Measurements from ENCODE around the gene CXCR5. TPM values are rescaled to one million over a fixed set of nuclear protein-coding genes. Genes with fewer than 3 reads are reported as not detected.
A peak's percentile ranks its signal among the peaks of the same experiment; 100 is the strongest.

Gene CXCR5
- polyA plus RNA-seq, 1 donor (not counting 4 experiments of a cell fraction or from before 2014, with no cell fraction given) = not detected

DNA sequence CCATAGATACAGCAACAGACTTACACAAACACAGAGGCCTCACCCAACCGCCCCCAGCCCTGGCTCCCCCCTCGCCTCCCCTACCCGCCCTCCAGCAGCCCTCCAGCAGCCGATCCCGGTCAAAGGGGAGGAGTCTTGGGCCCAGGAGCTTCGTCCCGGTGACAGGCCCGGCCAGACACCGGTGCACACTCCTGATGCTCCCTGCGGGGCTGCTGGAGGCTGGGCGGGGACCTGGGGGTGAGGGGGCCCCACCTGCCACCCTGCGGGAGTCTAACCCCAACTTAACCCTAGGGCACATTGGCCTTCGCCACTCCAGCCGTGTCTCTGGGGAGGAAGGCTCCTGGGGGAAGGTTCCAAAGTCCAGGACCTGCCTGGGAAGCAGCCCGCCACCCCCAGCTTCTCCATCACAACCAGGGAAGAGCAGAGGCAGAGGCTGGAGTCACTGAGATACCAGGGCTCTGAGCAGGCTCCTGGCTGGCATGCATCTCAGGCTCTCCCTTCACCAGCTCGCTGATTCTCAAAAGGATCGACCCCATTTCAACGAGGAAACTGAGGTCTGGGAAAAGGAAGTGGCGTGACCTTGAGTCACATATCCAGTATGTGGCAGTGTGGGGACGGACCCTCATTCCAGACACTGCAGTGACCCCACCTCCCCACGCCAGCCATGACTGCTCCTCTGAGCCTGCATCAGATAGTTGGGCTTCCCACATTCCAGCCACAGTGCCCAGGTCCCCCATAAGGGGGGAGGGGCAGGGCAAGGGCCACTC is 27.6 kb downstream of the CXCR5 start:
- dilution Hi-C loops (cut with MboI; ENCODE audit: extremely low pct_ligation_motif_present, low sequenced_read_pairs) = no loop called here
- Histone ChIP-seq H4K20me1 (ENCODE audit: control insufficient read depth, extremely low read depth, insufficient read depth, low read length) (peaks cover 4% of the 10 kb centered on the region), H3K9me1 (ENCODE audit: control insufficient read depth, extremely low read depth, insufficient read depth, low read length) (no peaks in the 10 kb centered on the region), H3K27me3 (ENCODE audit: control insufficient read depth, extremely low read depth, insufficient read depth, low read length) (no peaks in the 10 kb centered on the region), H3K4me3 (ENCODE audit: control insufficient read depth in 2 of 3, extremely low read depth in 1 of 3, insufficient read depth in 2 of 3, low read depth in 1 of 3, low read length in 3 of 3) (peak overlapping the region; percentile 21 to 67 (median 36)), H3K27ac (ENCODE audit: control insufficient read depth, insufficient read depth, low read length) (peak overlapping the region; percentile 99), H3K36me3 (ENCODE audit: control insufficient read depth in 2 of 2, extremely low read depth in 1 of 2, insufficient read depth in 2 of 2, low read length in 2 of 2) (peaks cover 17 to 38% of the 10 kb centered on the region in 2 experiments), H3K4me1 (ENCODE audit: control insufficient read depth, extremely low read depth, insufficient read depth, low read length) (peaks cover 86% of the 10 kb centered on the region), H3K9ac (ENCODE audit: control insufficient read depth, extremely low read depth, insufficient read depth, low read length) (peak overlapping the region; percentile 88), H2AFZ (ENCODE audit: control insufficient read depth, low read length) (no peak overlapping the region), H3K4me2 (ENCODE audit: control insufficient read depth, extremely low read depth, insufficient read depth, low read depth, low read length) (peak overlapping the region; percentile 83), H3K79me2 (ENCODE audit: control insufficient read depth, insufficient read depth, low read length) (peaks cover 56% of the 10 kb centered on the region), H3K9me3 (ENCODE audit: control insufficient read depth, low read depth, low read length) (no peaks in the 10 kb centered on the region)
- FAIRE-seq (no peak), DNase-seq (ENCODE audit: low read depth, low spot score) (no peak)
- TF ChIP-seq EZH2 (IDR thresholded peaks at IDR 0.05; ENCODE audit: low read length) = no peak
- TF ChIP-seq, protein P1, sequence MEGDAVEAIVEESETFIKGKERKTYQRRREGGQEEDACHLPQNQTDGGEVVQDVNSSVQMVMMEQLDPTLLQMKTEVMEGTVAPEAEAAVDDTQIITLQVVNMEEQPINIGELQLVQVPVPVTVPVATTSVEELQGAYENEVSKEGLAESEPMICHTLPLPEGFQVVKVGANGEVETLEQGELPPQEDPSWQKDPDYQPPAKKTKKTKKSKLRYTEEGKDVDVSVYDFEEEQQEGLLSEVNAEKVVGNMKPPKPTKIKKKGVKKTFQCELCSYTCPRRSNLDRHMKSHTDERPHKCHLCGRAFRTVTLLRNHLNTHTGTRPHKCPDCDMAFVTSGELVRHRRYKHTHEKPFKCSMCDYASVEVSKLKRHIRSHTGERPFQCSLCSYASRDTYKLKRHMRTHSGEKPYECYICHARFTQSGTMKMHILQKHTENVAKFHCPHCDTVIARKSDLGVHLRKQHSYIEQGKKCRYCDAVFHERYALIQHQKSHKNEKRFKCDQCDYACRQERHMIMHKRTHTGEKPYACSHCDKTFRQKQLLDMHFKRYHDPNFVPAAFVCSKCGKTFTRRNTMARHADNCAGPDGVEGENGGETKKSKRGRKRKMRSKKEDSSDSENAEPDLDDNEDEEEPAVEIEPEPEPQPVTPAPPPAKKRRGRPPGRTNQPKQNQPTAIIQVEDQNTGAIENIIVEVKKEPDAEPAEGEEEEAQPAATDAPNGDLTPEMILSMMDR (optimal IDR thresholded peaks at IDR 0.05 in 1 of 3, IDR thresholded peaks at IDR 0.05 in 1 of 3, conservative IDR thresholded peaks at IDR 0.05 in 1 of 3; ENCODE audit: extremely low read depth in 1 of 3, insufficient read depth in 2 of 3, low read length in 3 of 3) = no peak

DNA sequence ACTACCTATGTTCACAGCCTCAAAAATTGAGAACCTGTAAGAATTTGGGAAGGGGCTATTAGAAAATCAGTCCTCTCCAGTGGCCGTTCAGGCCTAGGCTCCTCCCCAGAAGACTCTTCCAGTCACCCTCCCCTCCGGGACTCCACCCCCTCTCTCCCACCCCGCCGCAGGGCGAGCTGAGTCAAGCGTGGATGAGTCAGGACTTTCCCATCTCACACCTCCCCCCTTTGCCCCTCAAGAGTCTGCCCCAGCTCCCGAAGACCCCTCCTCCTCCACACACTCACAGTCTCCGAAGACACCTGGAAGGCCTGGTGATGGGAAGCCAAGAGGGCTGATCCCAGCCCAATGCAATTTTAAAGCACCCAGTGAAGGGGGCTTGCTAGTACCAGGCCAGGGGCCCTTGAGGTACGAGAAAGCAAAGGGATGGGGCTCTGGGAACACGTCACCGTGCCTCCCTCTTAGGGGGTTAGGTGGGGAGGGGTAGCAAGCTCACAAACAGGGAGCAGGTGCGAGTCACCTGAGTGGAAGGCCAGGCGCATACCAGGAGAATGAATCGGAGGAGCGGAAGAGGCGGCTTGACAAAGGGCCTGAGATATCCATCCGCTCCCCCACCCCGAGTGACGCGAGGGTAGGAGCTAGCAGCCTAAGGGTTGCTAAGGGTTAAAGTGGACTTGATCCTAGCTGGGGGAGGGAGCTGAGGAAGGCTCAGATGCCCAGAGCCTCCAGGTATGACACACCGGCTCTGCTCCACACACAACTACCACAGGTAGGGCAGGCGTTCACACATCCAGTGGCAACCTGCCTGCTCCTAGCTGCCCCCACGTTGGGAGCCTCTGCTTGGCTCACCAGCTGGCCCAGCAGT is 28.4 kb downstream of the CXCR5 start:
- no peaks in the 10 kb centered on the region for H3K9me1 ChIP-seq (ENCODE audit: control insufficient read depth, extremely low read depth, insufficient read depth, low read length)
- dilution Hi-C loops (cut with MboI; ENCODE audit: extremely low pct_ligation_motif_present, low sequenced_read_pairs) = no loop called here
- FAIRE-seq = peak; percentile 94
- peak overlapping the region; percentile 88 for H3K9ac ChIP-seq (ENCODE audit: control insufficient read depth, extremely low read depth, insufficient read depth, low read length)
- H3K27me3 ChIP-seq (ENCODE audit: control insufficient read depth, extremely low read depth, insufficient read depth, low read length) = no peaks in the 10 kb centered on the region
- H3K27ac ChIP-seq (ENCODE audit: control insufficient read depth, insufficient read depth, low read length) = peak overlapping the region; percentile 99
- no peaks in the 10 kb centered on the region for H4K20me1 ChIP-seq (ENCODE audit: control insufficient read depth, extremely low read depth, insufficient read depth, low read length)
- no peak overlapping the region for H2AFZ ChIP-seq (ENCODE audit: control insufficient read depth, low read length)
- H3K4me2 ChIP-seq (ENCODE audit: control insufficient read depth, extremely low read depth, insufficient read depth, low read depth, low read length) = peak overlapping the region; percentile 83
- peaks cover 93% of the 10 kb centered on the region for H3K4me1 ChIP-seq (ENCODE audit: control insufficient read depth, extremely low read depth, insufficient read depth, low read length)
- H3K79me2 ChIP-seq (ENCODE audit: control insufficient read depth, insufficient read depth, low read length) = peaks cover 56% of the 10 kb centered on the region
- TF ChIP-seq, protein P1 (optimal IDR thresholded peaks at IDR 0.05 in 1 of 3, IDR thresholded peaks at IDR 0.05 in 1 of 3, conservative IDR thresholded peaks at IDR 0.05 in 1 of 3; ENCODE audit: extremely low read depth in 1 of 3, insufficient read depth in 2 of 3, low read length in 3 of 3) = no peak
- TF ChIP-seq EZH2 (IDR thresholded peaks at IDR 0.05; ENCODE audit: low read length) = no peak
- peak overlapping the region in 2 of 3 experiments; percentile 62 to 67 for H3K4me3 ChIP-seq (ENCODE audit: control insufficient read depth in 2 of 3, extremely low read depth in 1 of 3, insufficient read depth in 2 of 3, low read depth in 1 of 3, low read length in 3 of 3)
- no peaks in the 10 kb centered on the region for H3K9me3 ChIP-seq (ENCODE audit: control insufficient read depth, low read depth, low read length)
- DNase-seq (ENCODE audit: low read depth, low spot score) = peak; percentile 99
- peaks cover 13 to 35% of the 10 kb centered on the region in 2 experiments for H3K36me3 ChIP-seq (ENCODE audit: control insufficient read depth in 2 of 2, extremely low read depth in 1 of 2, insufficient read depth in 2 of 2, low read length in 2 of 2)

All from keratinocyte (primary cell).